H9 (cell line): ENCODE results near the gene SSRP1. TPM values are rescaled to one million over a fixed set of nuclear protein-coding genes. Genes with fewer than 3 reads are reported as not detected.

Source experiments
- DNase-seq: peaks from one replicate; pipeline ENCODE4 v3.0.0-alpha.2; 2017
- H2AFZ ChIP-seq: one replicate; pipeline ENCODE4 v1.6.1; 2013; ENCODE audit warnings: mild to moderate bottlenecking, low read length, control low read depth, moderate library complexity
- H2AK5ac ChIP-seq: 2 replicates; pipeline ENCODE4 v1.6.1; 2013; ENCODE audit warnings: low read length, control low read depth, mixed read lengths; ENCODE audit not compliant: insufficient read length
- H2BK120ac ChIP-seq: one replicate; pipeline ENCODE4 v1.6.1; 2013; ENCODE audit warnings: low read depth, mild to moderate bottlenecking, low read length, control low read depth, inconsistent platforms; ENCODE audit not compliant: poor library complexity, severe bottlenecking
- H2BK12ac ChIP-seq: 2 replicates; pipeline ENCODE4 v1.6.1; 2013; ENCODE audit warnings: low read length, control low read depth, mixed read lengths, low read depth; ENCODE audit not compliant: insufficient read length
- H2BK15ac ChIP-seq: 2 replicates; pipeline ENCODE4 v1.6.1; 2013; ENCODE audit warnings: low read depth, low read length, control low read depth
- H2BK20ac ChIP-seq: one replicate; pipeline ENCODE4 v1.6.1; 2013; ENCODE audit warnings: low read depth, mild to moderate bottlenecking, low read length, control low read depth, inconsistent platforms; ENCODE audit not compliant: poor library complexity, severe bottlenecking
- H2BK5ac ChIP-seq: 2 replicates; pipeline ENCODE4 v1.6.1; 2013; ENCODE audit warnings: low read length, control low read depth, mixed read lengths; ENCODE audit not compliant: insufficient read length
- H3K14ac ChIP-seq: 2 replicates; pipeline ENCODE4 v1.6.1; 2013; ENCODE audit warnings: low read length, control low read depth; ENCODE audit not compliant: insufficient read depth
- H3K18ac ChIP-seq: 2 replicates; pipeline ENCODE4 v1.6.1; 2013; ENCODE audit warnings: low read depth, mild to moderate bottlenecking, mixed read lengths, low read length, control low read depth; ENCODE audit not compliant: insufficient read length
- H3K23ac ChIP-seq: 2 replicates; pipeline ENCODE4 v1.6.1; 2013; ENCODE audit warnings: low read length, control low read depth, mixed read lengths, low read depth; ENCODE audit not compliant: insufficient read length
- H3K23me2 ChIP-seq: 2 replicates; pipeline ENCODE4 v1.6.1; 2013; ENCODE audit warnings: low read depth, mild to moderate bottlenecking, mixed read lengths, low read length, control low read depth; ENCODE audit not compliant: insufficient read length, poor library complexity, severe bottlenecking
- H3K27ac ChIP-seq: 2 replicates; pipeline ENCODE4 v1.5.1; 2013; ENCODE audit warnings: low read length, control low read depth, mixed read lengths, low read depth; ENCODE audit not compliant: insufficient read length
- H3K27me3 ChIP-seq: 2 replicates; pipeline ENCODE4 v1.6.1; 2013; ENCODE audit warnings: low read length, control low read depth, inconsistent platforms; ENCODE audit not compliant: insufficient read depth
- H3K4ac ChIP-seq: 2 replicates; pipeline ENCODE4 v1.6.1; 2013; ENCODE audit warnings: low read depth, mild to moderate bottlenecking, control low read depth, inconsistent platforms, low read length, moderate library complexity
- H3K4me1 ChIP-seq: 2 replicates; pipeline ENCODE4 v1.6.1; 2013; ENCODE audit warnings: low read length, control low read depth, inconsistent platforms; ENCODE audit not compliant: insufficient read depth
- H3K4me2 ChIP-seq: 2 replicates; pipeline ENCODE4 v1.6.1; 2013; ENCODE audit warnings: low read length, control low read depth, mixed read lengths; ENCODE audit not compliant: insufficient read length, insufficient read depth
- H3K56ac ChIP-seq: 2 replicates; pipeline ENCODE4 v1.6.1; 2013; ENCODE audit warnings: low read depth, mild to moderate bottlenecking, mixed read lengths, low read length, control low read depth; ENCODE audit not compliant: insufficient read length
- H3K79me1 ChIP-seq: 2 replicates; pipeline ENCODE4 v1.6.1; 2013; ENCODE audit warnings: low read depth, mild to moderate bottlenecking, moderate library complexity, low read length, control low read depth, inconsistent platforms; ENCODE audit not compliant: insufficient read depth, poor library complexity, severe bottlenecking
- H3K79me2 ChIP-seq: 2 replicates; pipeline ENCODE4 v1.6.1; 2013; ENCODE audit warnings: low read length, control low read depth, inconsistent platforms; ENCODE audit not compliant: insufficient read depth
- H3K9ac ChIP-seq: 2 replicates; pipeline ENCODE4 v1.6.1; 2013; ENCODE audit warnings: low read length, control low read depth, mixed read lengths; ENCODE audit not compliant: insufficient read length; ENCODE audit errors: extremely low read depth
- H3K9me3 ChIP-seq: one replicate; pipeline ENCODE4 v1.6.1; 2013; ENCODE audit warnings: low read depth, low read length, inconsistent platforms; ENCODE audit not compliant: control insufficient read depth
- H3T11ph ChIP-seq: one replicate; pipeline ENCODE4 v1.6.1; 2013; ENCODE audit warnings: mild to moderate bottlenecking, low read length, control low read depth, inconsistent platforms
- H4K20me1 ChIP-seq: one replicate; pipeline ENCODE4 v1.6.1; 2013; ENCODE audit not compliant: control insufficient read depth, insufficient read length, insufficient read depth
- H4K5ac ChIP-seq: 2 replicates; pipeline ENCODE4 v1.6.1; 2013; ENCODE audit warnings: low read depth, mild to moderate bottlenecking, mixed read lengths, low read length, control low read depth; ENCODE audit not compliant: insufficient read length
- H4K8ac ChIP-seq: replicated peaks from 2 replicates; pipeline ENCODE4 v1.6.1; 2013; ENCODE audit warnings: low read length, control low read depth, mixed read lengths, low read depth; ENCODE audit not compliant: insufficient read length
- H4K91ac ChIP-seq: 2 replicates; pipeline ENCODE4 v1.6.1; 2013; ENCODE audit warnings: low read depth, mild to moderate bottlenecking, moderate library complexity, mixed read lengths, low read length, control low read depth; ENCODE audit not compliant: insufficient read length
- H3K27ac Mint-ChIP-seq, 3 experiments: 2 replicates in 2 of 3; 3 replicates in 1 of 3; pipeline ENCODE4 v1.8.0; 2020 to 2021; ENCODE audit warnings: mixed read lengths in 3 of 3, mild to moderate bottlenecking in 1 of 3, moderate library complexity in 1 of 3
- H3K27me3 Mint-ChIP-seq: 2 replicates; pipeline ENCODE4 v1.8.0; 2021; ENCODE audit warnings: low read depth, mild to moderate bottlenecking, moderate library complexity, mixed read lengths
- H3K36me3 Mint-ChIP-seq, 3 experiments: 2 replicates in 2 of 3; 3 replicates in 1 of 3; pipeline ENCODE4 v1.8.0; 2020 to 2021; ENCODE audit warnings: low read depth in 3 of 3, mixed read lengths in 3 of 3; ENCODE audit not compliant: insufficient read depth in 1 of 3
- H3K4me1 Mint-ChIP-seq, 2 experiments: 2 replicates each; pipeline ENCODE4 v1.8.0; 2020; ENCODE audit warnings: mixed read lengths in 2 of 2
- H3K4me3 Mint-ChIP-seq, 2 experiments: 2 replicates in 1 of 2; 3 replicates in 1 of 2; pipeline ENCODE4 v1.8.0; 2020 to 2021; ENCODE audit warnings: mild to moderate bottlenecking in 2 of 2, mixed read lengths in 2 of 2, moderate library complexity in 1 of 2
- H3K9me3 Mint-ChIP-seq, 2 experiments: 2 replicates in 1 of 2; 3 replicates in 1 of 2; pipeline ENCODE4 v1.8.0; 2020; ENCODE audit warnings: mild to moderate bottlenecking in 2 of 2, mixed read lengths in 2 of 2, moderate library complexity in 1 of 2
- WGBS: extraction: QIAGEN DNeasy Blood & Tissue Kit; methylation state at CpG from one replicate; pipeline ENCODE4 v1.1.7; 2013; ENCODE audit warnings: missing lambda C conversion rate, low lambda C conversion rate, mixed read lengths; ENCODE audit not compliant: insufficient read length; ENCODE audit errors: extremely low coverage; 5-methylcytosine and 5-hydroxymethylcytosine counted together
- total RNA-seq: library from RNA; stranded (reverse); gene quantifications from 2 replicates; pipeline ENCODE4 v1.2.1, GENCODE V29; 2021
- TF ChIP-seq, protein P1 (sequence below): fragments of 200-600 bp; sonication (generic); conservative IDR thresholded peaks from 3 replicates; pipeline ENCODE4 v1.8.0; 2021; ENCODE audit warnings: antibody characterized with exemption, mild to moderate bottlenecking

SSRP1 gene
- total RNA-seq, 1 experiment from 2014 or later: 202 TPM

DNA sequence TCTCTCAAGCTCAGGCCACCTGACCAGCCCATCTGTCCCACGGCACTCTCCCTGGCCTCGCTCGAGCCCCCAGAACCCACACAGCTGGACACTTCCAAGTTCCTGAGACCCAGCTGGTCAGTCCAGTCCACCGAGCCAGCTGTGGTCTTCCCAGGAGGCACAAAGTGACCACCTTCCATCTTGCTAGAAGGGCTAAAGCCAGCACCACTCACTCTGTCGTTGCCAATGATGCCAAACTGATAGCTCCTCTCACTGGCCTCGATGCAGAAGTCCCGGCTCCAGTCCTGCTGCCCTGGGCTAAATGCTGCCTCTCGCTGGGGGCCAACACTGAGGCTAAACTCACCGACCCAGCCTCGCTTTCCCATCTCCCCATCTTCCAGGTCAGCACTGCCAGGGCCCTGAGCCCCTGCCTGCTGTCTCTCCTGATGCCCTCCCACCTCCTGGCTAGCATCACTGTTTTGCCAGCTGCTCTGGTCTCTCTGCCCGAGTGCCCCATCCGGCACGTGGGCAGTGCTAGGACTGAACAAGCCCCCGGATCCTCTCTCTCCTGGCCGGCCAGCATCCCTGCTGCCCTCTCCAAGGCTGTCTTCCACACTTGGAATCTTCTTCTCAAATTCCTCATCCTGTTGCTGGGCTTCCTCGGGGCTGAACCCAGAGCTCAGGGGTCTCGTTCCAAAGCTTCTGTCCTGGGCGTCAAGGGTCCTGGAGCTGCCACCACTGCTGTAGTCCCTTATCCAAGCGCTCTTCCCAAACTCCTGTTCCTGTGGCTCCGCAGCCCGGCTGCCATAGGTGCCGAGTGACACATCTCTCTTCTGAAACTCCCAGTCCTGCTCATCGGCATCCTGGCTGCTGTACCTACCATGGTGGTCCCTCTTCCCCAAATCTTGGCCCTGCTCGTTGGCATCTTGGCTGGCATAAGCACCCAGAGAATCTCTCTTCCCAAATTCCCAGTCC is 26.3 kb downstream of the SSRP1 start:
- peaks cover 24 to 29% of the 10 kb centered on the region in 2 experiments for H3K4me1 Mint-ChIP-seq
- peaks cover 35 to 59% (median 41%) of the 10 kb centered on the region in 3 experiments for H3K36me3 Mint-ChIP-seq

More for the DNA sequence above, 26.3 kb downstream of the SSRP1 start:
- Histone ChIP-seq H3K14ac (no peak overlapping the region), H3K27me3 (no peaks in the 10 kb centered on the region), H2AK5ac (no peak overlapping the region), H3K23ac (no peak overlapping the region), H3T11ph (no peak overlapping the region), H3K9me3 (no peaks in the 10 kb centered on the region), H4K91ac (no peak overlapping the region), H2BK5ac (no peak overlapping the region), H2BK120ac (no peak overlapping the region), H2AFZ (no peak overlapping the region), H3K79me2 (peaks cover 9% of the 10 kb centered on the region; the same call in 1 of the 2 replicates), H4K8ac (no peak overlapping the region), H3K4me1 (peaks cover 9% of the 10 kb centered on the region), H3K4me2 (no peak overlapping the region), H3K27ac (no peak overlapping the region), H3K9ac (no peak overlapping the region), H2BK15ac (no peak overlapping the region), H3K4ac (no peak overlapping the region), H2BK12ac (no peak overlapping the region), H3K79me1 (no peaks in the 10 kb centered on the region), H4K5ac (no peak overlapping the region), H3K23me2 (peaks cover 6% of the 10 kb centered on the region), H3K18ac (no peak overlapping the region), H2BK20ac (no peak overlapping the region), H3K56ac (no peak overlapping the region), H4K20me1 (no peaks in the 10 kb centered on the region)
- Mint-ChIP-seq H3K27me3 (no peaks in the 10 kb centered on the region), H3K27ac (peak overlapping the region; percentile 48 to 87 (median 60); a peak in 4 of 7 replicates), H3K9me3 (no peaks in the 10 kb centered on the region), H3K4me3 (peak overlapping the region in 1 of 2 experiments; percentile 10; a peak in 1 of 5 replicates)
- DNase-seq: no peak
- TF ChIP-seq, protein P1, sequence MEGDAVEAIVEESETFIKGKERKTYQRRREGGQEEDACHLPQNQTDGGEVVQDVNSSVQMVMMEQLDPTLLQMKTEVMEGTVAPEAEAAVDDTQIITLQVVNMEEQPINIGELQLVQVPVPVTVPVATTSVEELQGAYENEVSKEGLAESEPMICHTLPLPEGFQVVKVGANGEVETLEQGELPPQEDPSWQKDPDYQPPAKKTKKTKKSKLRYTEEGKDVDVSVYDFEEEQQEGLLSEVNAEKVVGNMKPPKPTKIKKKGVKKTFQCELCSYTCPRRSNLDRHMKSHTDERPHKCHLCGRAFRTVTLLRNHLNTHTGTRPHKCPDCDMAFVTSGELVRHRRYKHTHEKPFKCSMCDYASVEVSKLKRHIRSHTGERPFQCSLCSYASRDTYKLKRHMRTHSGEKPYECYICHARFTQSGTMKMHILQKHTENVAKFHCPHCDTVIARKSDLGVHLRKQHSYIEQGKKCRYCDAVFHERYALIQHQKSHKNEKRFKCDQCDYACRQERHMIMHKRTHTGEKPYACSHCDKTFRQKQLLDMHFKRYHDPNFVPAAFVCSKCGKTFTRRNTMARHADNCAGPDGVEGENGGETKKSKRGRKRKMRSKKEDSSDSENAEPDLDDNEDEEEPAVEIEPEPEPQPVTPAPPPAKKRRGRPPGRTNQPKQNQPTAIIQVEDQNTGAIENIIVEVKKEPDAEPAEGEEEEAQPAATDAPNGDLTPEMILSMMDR: no peak
- WGBS: no CpG with 5 or more reads among the region's 24 CpGs
